HG03520 (cell line): ENCODE results near the gene SMCHD1.
"Not testable (repeated sequence)": the region's sequence is repeated elsewhere in the genome, so short reads cannot be mapped to it uniquely, and the experiment has no call there.

ENCODE experiments used
- ATAC-seq: cut with Tn5 transposase; IDR thresholded peaks from one replicate; pipeline ENCODE4 v1.9.1; 2021; ENCODE audit warnings: mild to moderate bottlenecking, moderate library complexity; ENCODE audit not compliant: unreplicated experiment

The SMCHD1 gene

GRCh38 chr18:2809666-2810183 lies 154.2 kb downstream of the SMCHD1 start:
- not testable (repeated sequence) for ATAC-seq

- no peak for ATAC-seq
Measured at GRCh38 chr18:2811416-2811815, 155.9 kb downstream of the SMCHD1 start.

- no peak for ATAC-seq
Measured at GRCh38 chr18:2814928-2815327, 159.4 kb downstream of the SMCHD1 start.

- no peak for ATAC-seq
Measured at GRCh38 chr18:2818281-2818680, 162.8 kb downstream of the SMCHD1 start.

GRCh38 chr18:2821695-2822094 lies 166.2 kb downstream of the SMCHD1 start:
- ATAC-seq = no peak

GRCh38 chr18:2822213-2822921 lies 166.8 kb downstream of the SMCHD1 start:
- ATAC-seq = no peak

GRCh38 chr18:2823202-2823601 lies 167.7 kb downstream of the SMCHD1 start:
- ATAC-seq = no peak

GRCh38 chr18:2823966-2824365 lies 168.4 kb downstream of the SMCHD1 start:
- ATAC-seq = no peak

GRCh38 chr18:2824865-2825264 lies 169.3 kb downstream of the SMCHD1 start:
- no peak for ATAC-seq

- no peak for ATAC-seq
Measured at GRCh38 chr18:2825613-2826175, 170.2 kb downstream of the SMCHD1 start.

- no peak for ATAC-seq
Measured at GRCh38 chr18:2826581-2826980, 171.1 kb downstream of the SMCHD1 start.

GRCh38 chr18:2827061-2827460 lies 171.5 kb downstream of the SMCHD1 start:
- no peak for ATAC-seq

- not testable (repeated sequence) for ATAC-seq
Measured at GRCh38 chr18:2836118-2836517, 180.6 kb downstream of the SMCHD1 start.

- not testable (repeated sequence) for ATAC-seq
Measured at GRCh38 chr18:2837290-2837689, 181.8 kb downstream of the SMCHD1 start.

- no peak for ATAC-seq
Measured at GRCh38 chr18:2839202-2839601, 183.7 kb downstream of the SMCHD1 start.

- ATAC-seq = no peak
Measured at GRCh38 chr18:2840521-2840920, 185.0 kb downstream of the SMCHD1 start.

GRCh38 chr18:2843146-2843545 lies 187.6 kb downstream of the SMCHD1 start:
- ATAC-seq = no peak

- no peak for ATAC-seq
Measured at GRCh38 chr18:2845172-2845571, 189.6 kb downstream of the SMCHD1 start.

- peak; percentile 41 for ATAC-seq
Measured at GRCh38 chr18:2846636-2847316, 191.2 kb downstream of the SMCHD1 start, which contains the start of gene EMILIN2. EMILIN2 (plus strand) TSS chr18:2847006; CDS start chr18:2847189, 183 bp downstream.

- ATAC-seq = peak; percentile 25
Measured at GRCh38 chr18:2847317-2848246, 192.1 kb downstream of the SMCHD1 start.
